Tibial nerve (tissue), 4 donors: Measurements from ENCODE around the gene LRRC61. TPM values are rescaled to one million over a fixed set of nuclear protein-coding genes. Genes with fewer than 3 reads are reported as not detected.

ENCODE experiments used
- DNase-seq, 2 donors: peaks; one replicate each; pipeline ENCODE4 v3.0.0-alpha.2; 2019; ENCODE audit warnings: low spot score in 2 of 2
- H3K27ac ChIP-seq, 4 donors: fragments of 200-600 bp; sonication (generic) in 3 of 4; one replicate each; pipeline ENCODE4 v1.5.1; 2017 to 2019; ENCODE audit warnings: mild to moderate bottlenecking in 1 of 4
- H3K27me3 ChIP-seq, 2 donors: fragments of 200-600 bp; sonication (generic) in 1 of 2; one replicate each; pipeline versions ENCODE4 v1.5.1 to v1.6.0; 2017 to 2019
- H3K36me3 ChIP-seq, 3 donors: fragments of 200-600 bp; sonication (generic); one replicate each; pipeline ENCODE4 v1.5.1; 2018 to 2019
- H3K4me1 ChIP-seq, 4 donors: fragments of 200-600 bp; sonication (generic) in 3 of 4; one replicate each; pipeline ENCODE4 v1.5.1; 2017 to 2019
- H3K4me3 ChIP-seq, 4 donors: fragments of 200-600 bp; sonication (generic) in 3 of 4; one replicate each; pipeline ENCODE4 v1.5.1; 2017 to 2019; ENCODE audit warnings: mild to moderate bottlenecking in 1 of 4, moderate library complexity in 1 of 4
- H3K9me3 ChIP-seq, 4 donors: fragments of 200-600 bp; sonication (generic) in 3 of 4; one replicate each; pipeline ENCODE4 v1.5.1; 2017 to 2019
- CTCF ChIP-seq, 5 experiments: fragments of 200-600 bp in 3 of 5; fragments of 450-650 bp in 2 of 5; sonication (generic) in 3 of 5; IDR thresholded peaks; one replicate each; pipeline ENCODE4 v1.5.1; 2016 to 2019; ENCODE audit warnings: antibody characterized with exemption in 5 of 5, mild to moderate bottlenecking in 3 of 5, moderate library complexity in 2 of 5
- EP300 ChIP-seq, 2 donors: sonication (generic); formaldehyde crosslinking; IDR thresholded peaks; one replicate each; pipeline ENCODE4 v1.6.1; 2017; ENCODE audit warnings: antibody characterized with exemption in 2 of 2, mild to moderate bottlenecking in 1 of 2
- POLR2A ChIP-seq, 2 donors: fragments of 450-650 bp; IDR thresholded peaks; one replicate each; pipeline ENCODE4 v1.6.1; 2017; ENCODE audit warnings: antibody characterized with exemption in 2 of 2, mild to moderate bottlenecking in 2 of 2, moderate library complexity in 2 of 2
- WGBS, 2 donors: methylation state at CpG; one replicate each; pipeline ENCODE4 v1.1.5; 2018; 5-methylcytosine and 5-hydroxymethylcytosine counted together
- total RNA-seq, 4 donors: library from RNA; depleted of rRNA; stranded (reverse); fragments of >200 nt; gene quantifications; one replicate each; pipeline ENCODE4 v1.1.0, GENCODE V29; 2016

The LRRC61 gene
- total RNA-seq, 4 donors from 2014 or later = 7.9 to 19.3 (median 9.6) TPM

- peaks cover 0 to 13% of the 10 kb centered on the region in 2 donors for H3K27me3 ChIP-seq
- WGBS, 2 donors = 96% methylated on average over 10 of the region's 10 CpGs
- no peak for DNase-seq
- TF ChIP-seq CTCF (IDR thresholded peaks at IDR 0.05) (no peak), POLR2A (IDR thresholded peaks at IDR 0.05) (no peak), EP300 (IDR thresholded peaks at IDR 0.05) (no peak)
- H3K4me3 ChIP-seq = no peak overlapping the region
- peaks cover 0 to 27% (median 0%) of the 10 kb centered on the region in 4 donors for H3K4me1 ChIP-seq
- H3K27ac ChIP-seq = peak overlapping the region in 3 of 4 donors; percentile 78 to 89 (median 82)
- H3K36me3 ChIP-seq = peaks cover 0 to 32% (median 0%) of the 10 kb centered on the region in 3 donors
- no peaks in the 10 kb centered on the region for H3K9me3 ChIP-seq
These were observed 2.0 kb downstream of the LRRC61 start for GRCh38 chr7:150325110-150325611.

- no peak for DNase-seq
- Histone ChIP-seq H3K4me1 (peaks cover 0 to 27% (median 0%) of the 10 kb centered on the region in 4 donors), H3K27me3 (peaks cover 0 to 13% of the 10 kb centered on the region in 2 donors), H3K36me3 (peaks cover 0 to 40% (median 0%) of the 10 kb centered on the region in 3 donors), H3K27ac (no peak overlapping the region), H3K9me3 (no peaks in the 10 kb centered on the region), H3K4me3 (no peak overlapping the region)
- 93 to 94% methylated on average over 6 of the region's 6 CpGs for WGBS, 2 donors
- TF ChIP-seq CTCF (IDR thresholded peaks at IDR 0.05) (no peak), POLR2A (IDR thresholded peaks at IDR 0.05) (no peak), EP300 (IDR thresholded peaks at IDR 0.05) (no peak)
These were observed 2.7 kb downstream of the LRRC61 start for GRCh38 chr7:150325901-150326300.

- DNase-seq = no peak
- H3K4me1 ChIP-seq = peaks cover 0 to 27% (median 0%) of the 10 kb centered on the region in 4 donors
- H3K4me3 ChIP-seq = no peak overlapping the region
- no peak overlapping the region for H3K27ac ChIP-seq
- peaks cover 0 to 47% (median 0%) of the 10 kb centered on the region in 3 donors for H3K36me3 ChIP-seq
- no peaks in the 10 kb centered on the region for H3K9me3 ChIP-seq
- WGBS, 2 donors = 84 to 87% methylated on average over 4 of the region's 4 CpGs
- H3K27me3 ChIP-seq = peaks cover 0 to 13% of the 10 kb centered on the region in 2 donors
- TF ChIP-seq CTCF (IDR thresholded peaks at IDR 0.05) (no peak), EP300 (IDR thresholded peaks at IDR 0.05) (no peak), POLR2A (IDR thresholded peaks at IDR 0.05) (no peak)
These were observed 3.6 kb downstream of the LRRC61 start for GRCh38 chr7:150326657-150327268.

- Histone ChIP-seq H3K4me1 (peaks cover 0 to 27% (median 0%) of the 10 kb centered on the region in 4 donors), H3K27ac (no peak overlapping the region), H3K4me3 (no peak overlapping the region), H3K27me3 (peaks cover 0 to 11% of the 10 kb centered on the region in 2 donors), H3K36me3 (peaks cover 0 to 47% (median 0%) of the 10 kb centered on the region in 3 donors), H3K9me3 (no peaks in the 10 kb centered on the region)
- WGBS, 2 donors = 97 to 98% methylated on average over 3 of the region's 3 CpGs
- no peak for DNase-seq
- TF ChIP-seq POLR2A (IDR thresholded peaks at IDR 0.05) = no peak
- TF ChIP-seq EP300 (IDR thresholded peaks at IDR 0.05) = no peak
- TF ChIP-seq CTCF (IDR thresholded peaks at IDR 0.05) = no peak
These were observed 4.2 kb downstream of the LRRC61 start for GRCh38 chr7:150327308-150327707.

- no peaks in the 10 kb centered on the region for H3K27me3 ChIP-seq
- H3K4me1 ChIP-seq = peaks cover 0 to 11% (median 0%) of the 10 kb centered on the region in 4 donors
- H3K27ac ChIP-seq = no peak overlapping the region
- no peak for TF ChIP-seq EP300 (IDR thresholded peaks at IDR 0.05)
- TF ChIP-seq POLR2A (IDR thresholded peaks at IDR 0.05) = no peak
- TF ChIP-seq CTCF (IDR thresholded peaks at IDR 0.05) = no peak
- no peak overlapping the region for H3K4me3 ChIP-seq
- 82 to 86% methylated on average over 15 to 22 of the region's 22 CpGs for WGBS, 2 donors
- no peak for DNase-seq
- H3K36me3 ChIP-seq = peaks cover 0 to 47% (median 0%) of the 10 kb centered on the region in 3 donors
- no peaks in the 10 kb centered on the region for H3K9me3 ChIP-seq
These were observed 6.4 kb downstream of the LRRC61 start for GRCh38 chr7:150329331-150330120.
